Measurements from ENCODE around the gene MAPK11. TPM values are rescaled to one million over a fixed set of nuclear protein-coding genes. Genes with fewer than 3 reads are reported as not detected.

MAPK11 gene
- polyA plus RNA-seq, 3 donors: 0.81 TPM; not detected in 2

DNA sequence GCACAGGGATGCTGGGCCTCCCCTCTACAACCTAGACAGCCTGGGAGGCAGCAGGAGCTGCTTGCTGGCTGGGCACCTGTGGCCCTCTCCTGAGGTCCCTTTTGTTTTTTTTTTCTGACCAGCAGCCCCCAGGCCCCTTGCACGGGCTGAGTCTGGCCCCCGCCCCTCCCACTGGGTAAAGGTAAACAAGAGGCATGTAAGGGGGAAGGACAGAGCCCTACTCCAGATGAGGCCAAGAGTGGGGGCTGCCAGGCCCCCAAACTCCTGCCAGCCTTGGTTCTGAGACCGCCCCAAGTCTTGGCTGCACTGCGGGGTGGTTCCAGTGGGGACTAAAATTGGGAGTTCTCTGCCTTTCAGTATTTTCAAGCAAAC lies 28.1 kb upstream of the MAPK11 start:
- TF ChIP-seq, protein P1, sequence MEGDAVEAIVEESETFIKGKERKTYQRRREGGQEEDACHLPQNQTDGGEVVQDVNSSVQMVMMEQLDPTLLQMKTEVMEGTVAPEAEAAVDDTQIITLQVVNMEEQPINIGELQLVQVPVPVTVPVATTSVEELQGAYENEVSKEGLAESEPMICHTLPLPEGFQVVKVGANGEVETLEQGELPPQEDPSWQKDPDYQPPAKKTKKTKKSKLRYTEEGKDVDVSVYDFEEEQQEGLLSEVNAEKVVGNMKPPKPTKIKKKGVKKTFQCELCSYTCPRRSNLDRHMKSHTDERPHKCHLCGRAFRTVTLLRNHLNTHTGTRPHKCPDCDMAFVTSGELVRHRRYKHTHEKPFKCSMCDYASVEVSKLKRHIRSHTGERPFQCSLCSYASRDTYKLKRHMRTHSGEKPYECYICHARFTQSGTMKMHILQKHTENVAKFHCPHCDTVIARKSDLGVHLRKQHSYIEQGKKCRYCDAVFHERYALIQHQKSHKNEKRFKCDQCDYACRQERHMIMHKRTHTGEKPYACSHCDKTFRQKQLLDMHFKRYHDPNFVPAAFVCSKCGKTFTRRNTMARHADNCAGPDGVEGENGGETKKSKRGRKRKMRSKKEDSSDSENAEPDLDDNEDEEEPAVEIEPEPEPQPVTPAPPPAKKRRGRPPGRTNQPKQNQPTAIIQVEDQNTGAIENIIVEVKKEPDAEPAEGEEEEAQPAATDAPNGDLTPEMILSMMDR (IDR thresholded peaks at IDR 0.05): no peak
- no peak overlapping the region for H3K9ac ChIP-seq (ENCODE audit: insufficient read depth, low read length, poor library complexity, severe bottlenecking)
- intact Hi-C loops (cut with micrococcal nuclease): no loop called here
- H3K4me2 ChIP-seq (replicated peaks; ENCODE audit: extremely low read depth, low read length, poor library complexity, severe bottlenecking): no peak overlapping the region
- DNase-seq: no peak
- no peaks in the 10 kb centered on the region for H3K9me3 ChIP-seq (replicated peaks in 1 of 2; ENCODE audit: control insufficient read depth in 1 of 2, insufficient read depth in 1 of 2, low read length in 2 of 2)
- H3K4me1 Mint-ChIP-seq: peaks cover 67% of the 10 kb centered on the region
- H3K27me3 Mint-ChIP-seq (ENCODE audit: low read depth in 3 of 3): peaks cover 0 to 1% (median 0%) of the 10 kb centered on the region in 3 donors
- no peaks in the 10 kb centered on the region for H3K27me3 ChIP-seq (ENCODE audit: control insufficient read depth in 2 of 2, insufficient read depth in 2 of 2, low read length in 2 of 2)
- WGBS (ENCODE audit: insufficient coverage): no CpG with 5 or more reads among the region's 4 CpGs
- peak overlapping the region in 1 of 2 donors; percentile 31 for H3K27ac ChIP-seq (ENCODE audit: low read depth in 1 of 2, low read length in 2 of 2)
- H3K27ac Mint-ChIP-seq: peak overlapping the region in 2 of 7 donors; percentile 6 to 21
- no peak overlapping the region for H2AFZ ChIP-seq (ENCODE audit: insufficient read depth, low read depth, low read length, poor library complexity, severe bottlenecking)
- no peak overlapping the region for H3K4me3 ChIP-seq (replicated peaks in 1 of 3; ENCODE audit: low read depth in 2 of 3, low read length in 3 of 3)
- H3K4me1 ChIP-seq (ENCODE audit: control insufficient read depth in 1 of 2, insufficient read depth in 2 of 2, low read length in 2 of 2): peaks cover 64 to 93% of the 10 kb centered on the region in 2 donors
- H3K36me3 Mint-ChIP-seq: peaks cover 19 to 53% of the 10 kb centered on the region in 2 donors
- H3K4me3 Mint-ChIP-seq: no peak overlapping the region
- peaks cover 100% of the 10 kb centered on the region for H3K79me2 ChIP-seq (ENCODE audit: insufficient read depth, low read length)
- no peaks in the 10 kb centered on the region for H3K9me3 Mint-ChIP-seq
- H3K36me3 ChIP-seq (replicated peaks in 1 of 2; ENCODE audit: control insufficient read depth in 1 of 2, insufficient read depth in 2 of 2, low read length in 2 of 2): peaks cover 19 to 24% of the 10 kb centered on the region in 2 donors
- peaks cover 100% of the 10 kb centered on the region for H4K20me1 ChIP-seq (ENCODE audit: insufficient read depth, low read length)

DNA sequence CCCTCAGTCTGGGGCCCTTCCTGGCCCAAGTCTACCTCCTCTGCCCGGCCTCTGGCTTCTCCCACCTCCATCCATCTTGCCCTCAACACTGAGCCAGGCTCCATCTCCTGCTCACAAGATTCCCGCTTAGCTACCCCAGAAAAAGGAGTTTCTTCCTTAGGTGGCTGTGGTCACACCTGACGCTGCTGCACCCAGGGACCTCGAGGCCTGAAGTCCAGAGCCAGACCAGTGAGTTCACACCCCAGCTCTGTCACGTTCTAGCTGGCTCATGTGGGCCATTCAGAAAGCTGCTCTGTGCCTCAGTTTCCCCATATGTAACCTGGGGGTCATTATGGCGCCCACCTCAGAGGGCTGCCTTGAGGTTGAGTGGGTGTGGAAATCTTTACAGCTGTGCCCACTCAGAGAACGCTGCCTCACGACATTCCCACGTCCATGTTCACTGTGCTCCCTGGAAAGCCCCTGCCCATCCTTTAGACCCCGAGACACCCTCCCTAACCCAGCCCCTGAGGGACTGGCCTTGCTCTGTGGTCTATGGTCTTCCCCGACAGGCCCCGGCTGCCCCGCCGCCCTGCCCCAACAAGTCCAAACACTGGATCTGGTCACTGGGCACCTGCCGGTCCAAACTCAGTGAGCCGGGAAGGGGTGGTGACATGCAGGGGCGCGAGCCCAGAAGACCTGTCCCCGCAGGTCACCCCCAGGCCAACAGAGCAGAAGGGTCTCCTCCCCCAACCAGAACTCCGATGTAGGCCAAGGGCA lies 27.5 kb upstream of the MAPK11 start:
- TF ChIP-seq, protein P1 (IDR thresholded peaks at IDR 0.05): no peak
- Mint-ChIP-seq H3K27ac (peak overlapping the region in 5 of 7 donors; percentile 11 to 68 (median 57)), H3K4me3 (no peak overlapping the region), H3K36me3 (peaks cover 21 to 50% of the 10 kb centered on the region in 2 donors), H3K4me1 (peaks cover 66% of the 10 kb centered on the region), H3K9me3 (no peaks in the 10 kb centered on the region), H3K27me3 (ENCODE audit: low read depth in 3 of 3) (peaks cover 0 to 2% (median 0%) of the 10 kb centered on the region in 3 donors)
- intact Hi-C loops (cut with micrococcal nuclease): no loop called here
- H2AFZ ChIP-seq (ENCODE audit: insufficient read depth, low read depth, low read length, poor library complexity, severe bottlenecking): no peak overlapping the region
- H3K79me2 ChIP-seq (ENCODE audit: insufficient read depth, low read length): peaks cover 100% of the 10 kb centered on the region
- H3K36me3 ChIP-seq (replicated peaks in 1 of 2; ENCODE audit: control insufficient read depth in 1 of 2, insufficient read depth in 2 of 2, low read length in 2 of 2): peaks cover 23 to 26% of the 10 kb centered on the region in 2 donors
- H4K20me1 ChIP-seq (ENCODE audit: insufficient read depth, low read length): peaks cover 100% of the 10 kb centered on the region
- 96% methylated on average over 16 of the region's 20 CpGs for WGBS (ENCODE audit: insufficient coverage)
- no peak for DNase-seq
- no peak overlapping the region for H3K27ac ChIP-seq (ENCODE audit: low read depth in 1 of 2, low read length in 2 of 2)
- no peaks in the 10 kb centered on the region for H3K9me3 ChIP-seq (replicated peaks in 1 of 2; ENCODE audit: control insufficient read depth in 1 of 2, insufficient read depth in 1 of 2, low read length in 2 of 2)
- H3K9ac ChIP-seq (ENCODE audit: insufficient read depth, low read length, poor library complexity, severe bottlenecking): no peak overlapping the region
- peaks cover 63 to 93% of the 10 kb centered on the region in 2 donors for H3K4me1 ChIP-seq (ENCODE audit: control insufficient read depth in 1 of 2, insufficient read depth in 2 of 2, low read length in 2 of 2)
- H3K27me3 ChIP-seq (ENCODE audit: control insufficient read depth in 2 of 2, insufficient read depth in 2 of 2, low read length in 2 of 2): no peaks in the 10 kb centered on the region
- H3K4me2 ChIP-seq (replicated peaks; ENCODE audit: extremely low read depth, low read length, poor library complexity, severe bottlenecking): no peak overlapping the region
- H3K4me3 ChIP-seq (replicated peaks in 1 of 3; ENCODE audit: low read depth in 2 of 3, low read length in 3 of 3): no peak overlapping the region

Data from CD14-positive monocyte (primary cell).